ENCODE measurements around the gene MCFD2.
"Not testable (repeated sequence)": the region's sequence is repeated elsewhere in the genome, so short reads cannot be mapped to it uniquely, and the experiment has no call there.

MCFD2 gene

DNA sequence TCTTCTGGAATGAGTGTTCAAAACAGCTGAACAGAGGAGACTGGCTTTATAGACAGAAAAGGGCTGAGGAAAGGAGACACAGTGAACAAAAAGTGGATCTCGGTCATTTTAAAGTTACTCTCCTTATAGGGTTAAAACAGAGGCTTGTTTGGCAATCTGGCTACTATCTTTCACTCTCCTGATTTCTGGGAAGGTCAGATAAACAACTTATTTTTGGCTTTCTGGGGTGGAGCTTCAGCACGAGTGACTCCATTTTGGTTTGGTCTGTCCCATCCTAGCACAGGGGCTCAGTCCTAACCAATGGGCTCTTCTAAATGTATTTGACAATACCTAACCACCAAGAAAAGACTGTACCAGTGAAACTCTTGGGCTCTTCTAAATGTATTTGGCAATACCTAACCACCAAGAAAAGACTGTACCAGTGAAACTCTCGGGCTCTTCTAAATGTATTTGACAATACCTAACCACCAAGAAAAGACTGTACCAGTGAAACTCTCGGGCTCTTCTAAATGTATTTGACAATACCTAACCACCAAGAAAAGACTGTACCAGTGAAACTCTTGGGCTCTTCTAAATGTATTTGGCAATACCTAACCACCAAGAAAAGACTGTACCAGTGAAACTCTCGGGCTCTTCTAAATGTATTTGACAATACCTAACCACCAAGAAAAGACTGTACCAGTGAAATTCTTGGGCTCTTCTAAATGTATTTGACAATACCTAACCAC lies 39.5 kb downstream of the MCFD2 start:
- not testable (repeated sequence) for H2BK15ac ChIP-seq (ENCODE audit: low read depth, poor library complexity, severe bottlenecking); H2BK120ac ChIP-seq (ENCODE audit: low read depth, low read length); H2AK5ac ChIP-seq (ENCODE audit: low read length, severe bottlenecking); H3K14ac ChIP-seq (ENCODE audit: low read length in 2 of 2); H3K27ac ChIP-seq (ENCODE audit: low read length, poor library complexity, severe bottlenecking); H3K4me2 ChIP-seq (ENCODE audit: low read length, poor library complexity, severe bottlenecking); H3K79me1 ChIP-seq (replicated peaks; ENCODE audit: low read length, poor library complexity, severe bottlenecking); H3K23ac ChIP-seq (ENCODE audit: low read length in 2 of 2); H3K9me3 ChIP-seq (ENCODE audit: control insufficient read depth, low read length); H3K18ac ChIP-seq (ENCODE audit: low read depth in 1 of 2, low read length in 2 of 2); H3K4me3 ChIP-seq (ENCODE audit: insufficient read depth in 1 of 2, low read depth in 1 of 2, low read length in 2 of 2); H2BK12ac ChIP-seq (ENCODE audit: low read length in 2 of 2); H4K91ac ChIP-seq (ENCODE audit: low read length); H2BK5ac ChIP-seq (ENCODE audit: low read depth, low read length, poor library complexity, severe bottlenecking); H3K4ac ChIP-seq (ENCODE audit: low read depth in 1 of 2, low read length in 2 of 2); H3K27me3 ChIP-seq (ENCODE audit: control insufficient read depth in 1 of 2, insufficient read depth in 1 of 2, low read length in 2 of 2); H4K8ac ChIP-seq (ENCODE audit: low read length); H3K36me3 ChIP-seq (ENCODE audit: control insufficient read depth in 1 of 2, insufficient read depth in 2 of 2, low read depth in 1 of 2, low read length in 2 of 2); H2AFZ ChIP-seq (ENCODE audit: low read depth, low read length)
- peak; percentile 57 for DNase-seq
- 86% methylated on average over 5 of the region's 5 CpGs for WGBS
- Histone ChIP-seq H3K4me1 (ENCODE audit: control insufficient read depth, insufficient read depth, low read depth, low read length) (peaks cover 30% of the 10 kb centered on the region), H3K9ac (ENCODE audit: low read length) (peak overlapping the region; percentile 73)

DNA sequence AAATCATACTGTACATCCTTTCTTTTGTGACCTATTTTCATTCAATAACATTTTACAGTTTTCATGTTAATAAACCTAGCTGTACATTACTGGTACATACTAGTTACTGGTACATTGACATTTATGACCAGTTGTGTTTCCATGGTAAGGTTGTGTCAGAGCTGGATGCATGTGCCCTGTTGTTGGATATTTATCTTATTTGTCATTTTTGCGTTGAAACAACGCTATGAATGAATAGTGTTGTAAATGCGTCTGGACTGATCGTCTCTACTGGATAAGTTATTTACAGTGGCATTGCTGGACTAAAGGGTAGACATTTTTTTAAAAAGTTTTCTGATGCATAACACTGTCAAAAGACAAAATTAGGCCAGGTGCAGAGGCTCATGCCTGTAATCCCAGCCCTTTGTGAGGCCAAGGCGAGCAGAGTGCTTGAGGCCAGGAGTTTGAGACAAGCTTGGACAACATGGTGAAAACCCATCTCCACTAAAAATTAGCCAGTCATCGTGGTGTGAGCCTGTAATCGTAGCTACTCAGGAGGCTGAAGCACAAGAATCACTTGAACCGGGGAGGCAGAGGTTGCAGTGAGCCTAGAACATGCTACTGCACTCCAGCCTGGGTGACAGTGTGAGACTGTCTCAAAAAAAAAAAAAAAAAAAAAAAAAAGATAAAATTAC lies 40.2 kb downstream of the MCFD2 start:
- Histone ChIP-seq H2BK15ac (ENCODE audit: low read depth, poor library complexity, severe bottlenecking) (no peak overlapping the region), H3K9ac (ENCODE audit: low read length) (peak overlapping the region; percentile 73), H3K9me3 (ENCODE audit: control insufficient read depth, low read length) (no peaks in the 10 kb centered on the region), H2BK12ac (ENCODE audit: low read length in 2 of 2) (peak overlapping the region; percentile 89 to 92), H3K14ac (ENCODE audit: low read length in 2 of 2) (no peak overlapping the region), H3K18ac (ENCODE audit: low read depth in 1 of 2, low read length in 2 of 2) (peak overlapping the region; percentile 28 to 48), H3K27me3 (ENCODE audit: control insufficient read depth in 1 of 2, insufficient read depth in 1 of 2, low read length in 2 of 2) (no peaks in the 10 kb centered on the region), H3K4me2 (ENCODE audit: low read length, poor library complexity, severe bottlenecking) (no peak overlapping the region), H3K4me1 (ENCODE audit: control insufficient read depth, insufficient read depth, low read depth, low read length) (peaks cover 28% of the 10 kb centered on the region), H3K23ac (ENCODE audit: low read length in 2 of 2) (no peak overlapping the region), H2AFZ (ENCODE audit: low read depth, low read length) (no peak overlapping the region), H3K4ac (ENCODE audit: low read depth in 1 of 2, low read length in 2 of 2) (peak overlapping the region in 1 of 2 experiments; percentile 65), H2BK120ac (ENCODE audit: low read depth, low read length) (no peak overlapping the region), H4K91ac (ENCODE audit: low read length) (peak overlapping the region; percentile 77), H2AK5ac (ENCODE audit: low read length, severe bottlenecking) (no peak overlapping the region), H3K79me1 (replicated peaks; ENCODE audit: low read length, poor library complexity, severe bottlenecking) (no peaks in the 10 kb centered on the region), H3K4me3 (ENCODE audit: insufficient read depth in 1 of 2, low read depth in 1 of 2, low read length in 2 of 2) (no peak overlapping the region), H3K27ac (ENCODE audit: low read length, poor library complexity, severe bottlenecking) (no peak overlapping the region), H3K36me3 (ENCODE audit: control insufficient read depth in 1 of 2, insufficient read depth in 2 of 2, low read depth in 1 of 2, low read length in 2 of 2) (no peaks in the 10 kb centered on the region), H4K8ac (ENCODE audit: low read length) (no peak overlapping the region), H2BK5ac (ENCODE audit: low read depth, low read length, poor library complexity, severe bottlenecking) (no peak overlapping the region)
- peak; percentile 29 for DNase-seq
- WGBS, result 81% methylated on average over 5 of the region's 8 CpGs

DNA sequence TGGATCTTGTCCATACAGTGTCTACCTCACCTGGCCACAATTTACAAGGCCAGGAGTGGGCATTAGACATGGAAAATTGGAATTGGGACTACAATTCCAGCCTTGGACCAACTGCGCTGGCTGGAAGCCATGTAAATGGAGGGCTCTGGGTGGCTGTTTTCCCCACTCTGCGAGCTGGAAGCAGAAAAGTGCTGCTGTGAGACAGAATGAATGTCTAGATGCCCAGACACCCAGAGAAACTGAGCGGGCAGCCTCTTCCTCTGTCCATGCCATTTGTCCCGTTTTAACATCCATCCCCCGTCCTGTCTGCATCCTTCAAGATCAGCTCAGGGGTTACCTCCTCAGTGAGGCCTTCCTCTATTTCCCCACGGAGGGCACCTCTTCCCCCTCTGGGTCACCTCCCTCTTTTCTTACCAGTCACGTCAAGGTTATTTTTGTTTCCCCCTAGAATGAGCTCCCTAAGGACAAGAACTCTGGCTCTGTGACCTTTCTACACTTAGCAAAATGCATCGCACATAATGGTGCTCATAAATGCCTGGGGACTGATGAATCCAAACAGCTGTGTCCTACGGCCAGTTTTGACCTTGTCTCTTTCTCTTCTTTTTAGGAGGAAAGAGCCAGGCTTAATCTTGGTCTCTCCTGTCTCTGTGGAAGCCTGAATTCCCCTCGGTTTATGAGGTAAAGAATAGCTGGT lies 41.2 kb downstream of the MCFD2 start:
- no peaks in the 10 kb centered on the region for H3K79me1 ChIP-seq (replicated peaks; ENCODE audit: low read length, poor library complexity, severe bottlenecking)
- H2BK5ac ChIP-seq (ENCODE audit: low read depth, low read length, poor library complexity, severe bottlenecking), result no peak overlapping the region
- peak overlapping the region; percentile 75 to 95 for H2BK12ac ChIP-seq (ENCODE audit: low read length in 2 of 2)
- DNase-seq, result peak; percentile 75
- no peak overlapping the region for H3K4me2 ChIP-seq (ENCODE audit: low read length, poor library complexity, severe bottlenecking)
- H3K18ac ChIP-seq (ENCODE audit: low read depth in 1 of 2, low read length in 2 of 2), result peak overlapping the region; percentile 23 to 84
- H3K9me3 ChIP-seq (ENCODE audit: control insufficient read depth, low read length), result no peaks in the 10 kb centered on the region
- H3K4me1 ChIP-seq (ENCODE audit: control insufficient read depth, insufficient read depth, low read depth, low read length), result peaks cover 30% of the 10 kb centered on the region
- peak overlapping the region; percentile 82 for H2BK120ac ChIP-seq (ENCODE audit: low read depth, low read length)
- 40% methylated on average over 10 of the region's 10 CpGs for WGBS
- H3K4me3 ChIP-seq (ENCODE audit: insufficient read depth in 1 of 2, low read depth in 1 of 2, low read length in 2 of 2), result no peak overlapping the region
- peak overlapping the region; percentile 79 for H2AK5ac ChIP-seq (ENCODE audit: low read length, severe bottlenecking)
- peak overlapping the region; percentile 64 for H4K91ac ChIP-seq (ENCODE audit: low read length)
- no peaks in the 10 kb centered on the region for H3K36me3 ChIP-seq (ENCODE audit: control insufficient read depth in 1 of 2, insufficient read depth in 2 of 2, low read depth in 1 of 2, low read length in 2 of 2)
- peak overlapping the region in 1 of 2 experiments; percentile 49 for H3K14ac ChIP-seq (ENCODE audit: low read length in 2 of 2)
- H3K27me3 ChIP-seq (ENCODE audit: control insufficient read depth in 1 of 2, insufficient read depth in 1 of 2, low read length in 2 of 2), result no peaks in the 10 kb centered on the region
- H2BK15ac ChIP-seq (ENCODE audit: low read depth, poor library complexity, severe bottlenecking), result peak overlapping the region; percentile 44
- H3K23ac ChIP-seq (ENCODE audit: low read length in 2 of 2), result peak overlapping the region in 1 of 2 experiments; percentile 70
- peak overlapping the region; percentile 73 for H3K9ac ChIP-seq (ENCODE audit: low read length)
- peak overlapping the region in 1 of 2 experiments; percentile 75 for H3K4ac ChIP-seq (ENCODE audit: low read depth in 1 of 2, low read length in 2 of 2)
- H2AFZ ChIP-seq (ENCODE audit: low read depth, low read length), result no peak overlapping the region
- peak overlapping the region; percentile 19 for H4K8ac ChIP-seq (ENCODE audit: low read length)
- H3K27ac ChIP-seq (ENCODE audit: low read length, poor library complexity, severe bottlenecking), result no peak overlapping the region

DNA sequence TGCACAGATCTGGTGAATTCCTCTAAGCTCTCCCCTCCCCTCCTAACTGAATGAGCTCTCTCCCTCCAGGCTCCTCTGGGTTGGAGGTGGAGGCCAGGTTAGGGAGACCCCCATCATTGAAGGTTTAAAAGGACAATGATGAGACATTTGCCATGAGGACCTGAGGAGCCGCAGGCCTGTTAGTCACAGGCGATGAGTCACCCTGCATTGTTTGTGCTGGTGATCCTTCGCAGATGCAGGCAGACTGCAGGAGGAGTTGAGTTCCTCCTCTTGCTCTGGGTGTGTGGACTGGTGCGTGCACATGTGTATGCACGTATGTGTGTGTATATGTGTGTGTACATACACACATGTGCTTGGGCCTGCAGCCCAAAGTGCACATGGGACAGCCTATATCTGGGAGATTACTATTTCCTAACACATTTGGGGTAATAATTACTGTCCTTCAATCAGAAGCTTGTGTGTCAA lies 42.0 kb downstream of the MCFD2 start:
- Histone ChIP-seq H3K9ac (ENCODE audit: low read length) (peak overlapping the region; percentile 73), H3K27me3 (ENCODE audit: control insufficient read depth in 1 of 2, insufficient read depth in 1 of 2, low read length in 2 of 2) (no peaks in the 10 kb centered on the region), H2BK15ac (ENCODE audit: low read depth, poor library complexity, severe bottlenecking) (no peak overlapping the region), H3K4me2 (ENCODE audit: low read length, poor library complexity, severe bottlenecking) (no peak overlapping the region), H3K14ac (ENCODE audit: low read length in 2 of 2) (no peak overlapping the region), H4K91ac (ENCODE audit: low read length) (no peak overlapping the region), H3K4me1 (ENCODE audit: control insufficient read depth, insufficient read depth, low read depth, low read length) (peaks cover 25% of the 10 kb centered on the region), H3K79me1 (replicated peaks; ENCODE audit: low read length, poor library complexity, severe bottlenecking) (no peaks in the 10 kb centered on the region), H2BK120ac (ENCODE audit: low read depth, low read length) (peak overlapping the region; percentile 55), H3K27ac (ENCODE audit: low read length, poor library complexity, severe bottlenecking) (peak overlapping the region; percentile 27), H3K36me3 (ENCODE audit: control insufficient read depth in 1 of 2, insufficient read depth in 2 of 2, low read depth in 1 of 2, low read length in 2 of 2) (no peaks in the 10 kb centered on the region), H2BK12ac (ENCODE audit: low read length in 2 of 2) (peak overlapping the region; percentile 95 to 97), H3K4me3 (ENCODE audit: insufficient read depth in 1 of 2, low read depth in 1 of 2, low read length in 2 of 2) (no peak overlapping the region), H2AK5ac (ENCODE audit: low read length, severe bottlenecking) (no peak overlapping the region), H4K8ac (ENCODE audit: low read length) (no peak overlapping the region), H3K18ac (ENCODE audit: low read depth in 1 of 2, low read length in 2 of 2) (peak overlapping the region; percentile 82 to 84), H2BK5ac (ENCODE audit: low read depth, low read length, poor library complexity, severe bottlenecking) (no peak overlapping the region), H2AFZ (ENCODE audit: low read depth, low read length) (no peak overlapping the region), H3K9me3 (ENCODE audit: control insufficient read depth, low read length) (no peaks in the 10 kb centered on the region), H3K23ac (ENCODE audit: low read length in 2 of 2) (no peak overlapping the region), H3K4ac (ENCODE audit: low read depth in 1 of 2, low read length in 2 of 2) (peak overlapping the region in 1 of 2 experiments; percentile 75)
- WGBS, result 1% methylated on average over 3 of the region's 5 CpGs
- DNase-seq, result peak; percentile 96

Measured in mesenchymal stem cell (in vitro differentiated cells and primary cell).